HepG2 (cell line): ENCODE results near the gene ELP4. TPM values are rescaled to one million over a fixed set of nuclear protein-coding genes. Genes with fewer than 3 reads are reported as not detected.
A peak's percentile ranks its signal among the peaks of the same experiment; 100 is the strongest.

Experiments used
- ATAC-seq: fragments of 200-7000 bp; cut with Tn5 transposase; 3 replicates; pipeline ENCODE4 v1.9.1; 2020; ENCODE audit warnings: mild to moderate bottlenecking, moderate library complexity
- BruUV-seq: library from RNA; stranded (reverse); fragments of 400-500 nt; replicated peaks from 2 replicates; lab custom pipeline; 2021; lab: Mats Ljungman, UMichigan
- CTCF ChIA-PET: fragments of 300-600 bp; formaldehyde crosslinking; extraction: SDS; loops from one replicate; lab custom pipeline; 2021; ENCODE audit warnings: low total read pairs, inconsistent platforms, low intra/inter-chr PET ratio; lab: Yijun Ruan, JAX
- POLR2A ChIA-PET: fragments of 350-600 bp; sonication (Branson Sonifier 250); formaldehyde crosslinking; loops from one replicate; lab custom pipeline; 2020; ENCODE audit warnings: antibody characterized with exemption, inconsistent platforms; lab: Yijun Ruan, JAX
- DNase-seq: peaks from one replicate; pipeline ENCODE4 v3.0.0-alpha.2; 2015; ENCODE audit warnings: low spot score
- FAIRE-seq: peaks from 3 replicates; lab custom pipeline; 2011; peaks lifted over from hg19 to GRCh38; lab: Jason Lieb, UNC
- H2AFZ ChIP-seq: one replicate; pipeline ENCODE4 v1.6.1; 2011; ENCODE audit warnings: low read length, inconsistent platforms
- H3K27ac ChIP-seq: fragments of 300-600 bp; 3 replicates; pipeline ENCODE4 v1.8.0; 2011; ENCODE audit warnings: mixed run types, mild to moderate bottlenecking, mixed read lengths, low read length, inconsistent platforms; ENCODE audit not compliant: insufficient read depth; ENCODE audit errors: extremely low read length
- H3K27me3 ChIP-seq, 2 experiments: fragments of 200-600 bp in 1 of 2; 2 replicates in 1 of 2; 3 replicates in 1 of 2; pipeline versions ENCODE4 v1.6.0 to v1.8.0; 2011; ENCODE audit warnings: low read length in 2 of 2, mild to moderate bottlenecking in 2 of 2, moderate library complexity in 2 of 2, inconsistent platforms in 1 of 2; ENCODE audit not compliant: insufficient read depth in 2 of 2, control insufficient read depth in 1 of 2
- H3K36me3 ChIP-seq, 2 experiments: fragments of 200-600 bp in 1 of 2; replicated peaks in 1 of 2; 2 replicates in 1 of 2; 3 replicates in 1 of 2; pipeline versions ENCODE4 v1.5.1 to v1.8.0; 2011; ENCODE audit warnings: low read length in 2 of 2, inconsistent platforms in 1 of 2; ENCODE audit not compliant: insufficient read depth in 2 of 2, control insufficient read depth in 1 of 2
- H3K4me1 ChIP-seq: 2 replicates; pipeline ENCODE4 v1.5.1; 2012; ENCODE audit warnings: low read length, inconsistent platforms; ENCODE audit not compliant: insufficient read depth
- H3K4me2 ChIP-seq: 2 replicates; pipeline ENCODE4 v1.6.0; 2011; ENCODE audit warnings: low read depth, low read length, inconsistent platforms
- H3K4me3 ChIP-seq, 3 experiments: fragments of 200-600 bp in 1 of 3; sonication (generic), shearing (Covaris generic) in 1 of 3; replicated peaks in 1 of 3; 2 replicates each; pipeline ENCODE4 v1.5.1; 2011 to 2016; ENCODE audit warnings: low read length in 3 of 3, inconsistent platforms in 2 of 3, low read depth in 2 of 3, mild to moderate bottlenecking in 2 of 3, control low read depth in 1 of 3, mixed read lengths in 1 of 3; ENCODE audit not compliant: insufficient read depth in 1 of 3
- H3K79me2 ChIP-seq: one replicate; pipeline ENCODE4 v1.6.1; 2011; ENCODE audit warnings: low read length, inconsistent platforms; ENCODE audit not compliant: insufficient read depth
- H3K9ac ChIP-seq: 2 replicates; pipeline ENCODE4 v1.6.0; 2011; ENCODE audit warnings: mild to moderate bottlenecking, low read depth, low read length, inconsistent platforms; ENCODE audit not compliant: insufficient read depth
- H3K9me3 ChIP-seq: 2 replicates; pipeline ENCODE4 v1.5.1; 2012; ENCODE audit warnings: mild to moderate bottlenecking, low read length
- H4K20me1 ChIP-seq: 2 replicates; pipeline ENCODE4 v1.6.0; 2011; ENCODE audit warnings: inconsistent platforms, mild to moderate bottlenecking, low read length, moderate library complexity; ENCODE audit not compliant: insufficient read depth
- CAMTA2 ChIP-seq: sonication (generic); formaldehyde crosslinking; IDR thresholded peaks from 2 replicates; pipeline ENCODE4 v1.4.0; 2020; ENCODE audit warnings: mild to moderate bottlenecking, missing genetic modification reagents, borderline replicate concordance
- CREM ChIP-seq, 2 experiments: sonication (generic) in 1 of 2; formaldehyde crosslinking in 1 of 2; IDR thresholded peaks; 2 replicates each; pipeline versions ENCODE4 v1.4.0 to v1.6.1; 2016 to 2020; ENCODE audit warnings: antibody characterized with exemption in 1 of 2, mild to moderate bottlenecking in 1 of 2, missing genetic modification reagents in 1 of 2
- EHMT2 ChIP-seq: fragments of 200-600 bp; sonication (generic); IDR thresholded peaks from 2 replicates; pipeline ENCODE4 v1.7.0; 2017; ENCODE audit warnings: antibody characterized with exemption, low read depth, low read length, borderline replicate concordance
- GFI1 ChIP-seq: sonication (generic); formaldehyde crosslinking; IDR thresholded peaks from 2 replicates; pipeline ENCODE4 v1.5.0; 2020; ENCODE audit warnings: missing genetic modification reagents, mild to moderate bottlenecking, borderline replicate concordance
- MAFF ChIP-seq: IDR thresholded peaks from 2 replicates; pipeline ENCODE4 v1.6.1; 2011; ENCODE audit warnings: low read depth, low read length, improper control_type of control experiment
- MAFK ChIP-seq, 2 experiments: IDR thresholded peaks in 1 of 2; conservative IDR thresholded peaks in 1 of 2; 2 replicates each; pipeline ENCODE4 v1.6.1; 2011; ENCODE audit warnings: improper control_type of control experiment in 2 of 2, low read length in 2 of 2
- MAZ ChIP-seq, 2 experiments: sonication (generic) in 1 of 2; formaldehyde crosslinking in 1 of 2; IDR thresholded peaks; 2 replicates each; pipeline versions ENCODE4 v1.5.0 to v1.6.1; 2012 to 2020; ENCODE audit warnings: low read depth in 2 of 2, mild to moderate bottlenecking in 2 of 2, borderline replicate concordance in 1 of 2, improper control_type of control experiment in 1 of 2, low read length in 1 of 2, missing genetic modification reagents in 1 of 2, moderate library complexity in 1 of 2
- MTF2 ChIP-seq: sonication (generic); formaldehyde crosslinking; IDR thresholded peaks from 2 replicates; pipeline ENCODE4 v1.5.0; 2020; ENCODE audit warnings: missing genetic modification reagents, borderline replicate concordance
- PATZ1 ChIP-seq: sonication (generic); formaldehyde crosslinking; IDR thresholded peaks from 2 replicates; pipeline ENCODE4 v1.4.0; 2020; ENCODE audit warnings: missing genetic modification reagents
- SKI ChIP-seq: fragments of 450-650 bp; IDR thresholded peaks from one replicate; pipeline ENCODE4 v1.6.1; 2018; ENCODE audit warnings: mild to moderate bottlenecking; ENCODE audit not compliant: partially characterized antibody
- ZFP36L2 ChIP-seq: sonication (generic); formaldehyde crosslinking; IDR thresholded peaks from 2 replicates; pipeline ENCODE4 v1.4.0; 2020; ENCODE audit warnings: missing genetic modification reagents
- ZNF589 ChIP-seq: sonication (generic); formaldehyde crosslinking; conservative IDR thresholded peaks from 2 replicates; pipeline ENCODE4 v1.8.0; 2022; ENCODE audit warnings: mild to moderate bottlenecking, moderate library complexity, missing genetic modification reagents
- ZNF766 ChIP-seq: sonication (generic); formaldehyde crosslinking; IDR thresholded peaks from 2 replicates; pipeline ENCODE4 v1.5.0; 2020; ENCODE audit warnings: missing genetic modification reagents, borderline replicate concordance
- WGBS: methylation state at CpG from one replicate; pipeline ENCODE4 v1.1.6; 2017; ENCODE audit warnings: low lambda C conversion rate; 5-methylcytosine and 5-hydroxymethylcytosine counted together
- in situ Hi-C: cut with HindIII; loops from 2 replicates; pipeline ENCODE4 v1.10.0; 2017; ENCODE audit warnings: low pct_unique_long_range_greater_than_20kb; ENCODE audit not compliant: extremely low pct_ligation_motif_present
- intact Hi-C: fragments of 100-400 bp; cut with micrococcal nuclease; formaldehyde crosslinking; loops from one replicate; pipeline ENCODE4 v1.10.0; 2022; ENCODE audit not compliant: unreplicated experiment
- polyA plus RNA-seq, 8 experiments: library from polyadenylated mRNA; depleted of rRNA in 3 of 8; stranded (reverse) in 7 of 8; unstranded in 1 of 8; fragments of >200 nt; fragmentation: Illumina TruSeq in 4 of 8; extraction: Trizol in 4 of 8; gene quantifications; 2 replicates each; pipeline versions ENCODE4 v1.2.1 to v1.2.3, GENCODE V29; 2011 to 2016; ENCODE audit warnings: low read depth in 4 of 8, missing spikeins in 1 of 8, mixed read lengths in 1 of 8; ENCODE audit not compliant: insufficient read depth in 1 of 8
- total RNA-seq, 5 experiments: library from RNA; depleted of rRNA; stranded (reverse); fragments of >200 nt; fragmentation: Illumina TruSeq; extraction: Trizol; gene quantifications; 2 replicates each; pipeline ENCODE4 v1.2.3, GENCODE V29; 2016; ENCODE audit warnings: low read depth in 1 of 5

Gene ELP4
- total and polyA plus RNA-seq, 2 of the 13 experiments (the other 11 are each of a cell fraction or from before 2014, with no cell fraction given) = 12.8 to 19.1 TPM

GRCh38 chr11:31625868-31626267, 116.3 kb downstream of the ELP4 start:
- BruUV-seq = no TSS peak
- Histone ChIP-seq H3K9ac (no peak overlapping the region), H4K20me1 (no peaks in the 10 kb centered on the region), H3K36me3 (no peaks in the 10 kb centered on the region), H3K27ac (no peak overlapping the region), H3K9me3 (no peaks in the 10 kb centered on the region), H3K4me2 (no peak overlapping the region), H3K4me3 (no peak overlapping the region), H3K4me1 (no peaks in the 10 kb centered on the region), H2AFZ (no peak overlapping the region), H3K27me3 (no peaks in the 10 kb centered on the region), H3K79me2 (no peaks in the 10 kb centered on the region)
- FAIRE-seq = no peak
- ATAC-seq = no peak
- DNase-seq = no peak
- ChIA-PET POLR2A (no interaction called here), CTCF (no interaction called here)
- intact Hi-C loops = no loop called here
- in situ Hi-C loops = no loop called here
- WGBS = 100% methylated on average over 1 of the region's 1 CpG
- peak; percentile 93 for TF ChIP-seq MAFF
- TF ChIP-seq CREM (IDR thresholded peaks at IDR 0.05) = no peak
- TF ChIP-seq CREM (CRISPR knock-in tag; IDR thresholded peaks at IDR 0.05) = no peak
- peak; percentile 88 to 93 for TF ChIP-seq MAFK (conservative IDR thresholded peaks at IDR 0.05 in 1 of 2, IDR thresholded peaks at IDR 0.05 in 1 of 2; ENCODE audit: low read length in 2 of 2)
- no peak for TF ChIP-seq ZNF766 (CRISPR knock-in tag)

- in situ Hi-C loops (no loop called here), intact Hi-C loops (no loop called here)
- DNase-seq (no peak), ATAC-seq (no peak), FAIRE-seq (no peak)
- Histone ChIP-seq H3K9ac (no peak overlapping the region), H3K4me2 (no peak overlapping the region), H2AFZ (no peak overlapping the region), H3K4me1 (no peaks in the 10 kb centered on the region), H4K20me1 (no peaks in the 10 kb centered on the region), H3K79me2 (no peaks in the 10 kb centered on the region), H3K4me3 (no peak overlapping the region), H3K9me3 (no peaks in the 10 kb centered on the region), H3K36me3 (no peaks in the 10 kb centered on the region), H3K27ac (no peak overlapping the region), H3K27me3 (no peaks in the 10 kb centered on the region)
- no TSS peak for BruUV-seq
- 91% methylated on average over 1 of the region's 1 CpG for WGBS
- CTCF ChIA-PET = no interaction called here
- POLR2A ChIA-PET = no interaction called here
- TF ChIP-seq ZNF589 (CRISPR knock-in tag) = no peak
- TF ChIP-seq PATZ1 (CRISPR knock-in tag) = no peak
- TF ChIP-seq MAZ (IDR thresholded peaks at IDR 0.05; ENCODE audit: borderline replicate concordance, low read depth, low read length) = no peak
- TF ChIP-seq MAZ (CRISPR knock-in tag; IDR thresholded peaks at IDR 0.05; ENCODE audit: low read depth) = no peak
- no peak for TF ChIP-seq CAMTA2 (CRISPR knock-in tag)
- no peak for TF ChIP-seq MTF2 (CRISPR knock-in tag)
- no peak for TF ChIP-seq SKI
- no peak for TF ChIP-seq EHMT2
- TF ChIP-seq ZFP36L2 (CRISPR knock-in tag) = no peak
- no peak for TF ChIP-seq GFI1 (CRISPR knock-in tag)
Measured at GRCh38 chr11:31628111-31628510, 118.5 kb downstream of the ELP4 start.
